GM19238 (cell line): ENCODE data around the gene COL6A1.

Experiments used
- DNase-seq: peaks from one replicate; pipeline ENCODE4 v3.0.0; 2011; ENCODE audit warnings: low spot score; ENCODE audit not compliant: insufficient read length

The COL6A1 gene

GRCh38 chr21:45994086-45994661, 12.6 kb downstream of the COL6A1 start:
- DNase-seq, result no peak

- DNase-seq, result no peak
Measured at GRCh38 chr21:45994759-45995685, 13.5 kb downstream of the COL6A1 start.

GRCh38 chr21:45995686-45996179, 14.2 kb downstream of the COL6A1 start:
- DNase-seq, result no peak

- DNase-seq, result no peak
Measured at GRCh38 chr21:45996311-45997204, 15.0 kb downstream of the COL6A1 start.

- DNase-seq, result no peak
Measured at GRCh38 chr21:45997205-45997494, 15.6 kb downstream of the COL6A1 start.

GRCh38 chr21:45997495-45998275, 16.1 kb downstream of the COL6A1 start:
- DNase-seq, result no peak

- no peak for DNase-seq
Measured at GRCh38 chr21:45998276-45998701, 16.7 kb downstream of the COL6A1 start.

GRCh38 chr21:45998871-45999580, 17.5 kb downstream of the COL6A1 start:
- DNase-seq, result no peak

- DNase-seq, result no peak
Measured at GRCh38 chr21:45999581-46000181, 18.1 kb downstream of the COL6A1 start.

GRCh38 chr21:46000182-46000730, 18.7 kb downstream of the COL6A1 start:
- no peak for DNase-seq

- no peak for DNase-seq
Measured at GRCh38 chr21:46000731-46001641, 19.4 kb downstream of the COL6A1 start.

- no peak for DNase-seq
Measured at GRCh38 chr21:46001821-46002681, 20.5 kb downstream of the COL6A1 start.

- DNase-seq, result no peak
Measured at GRCh38 chr21:46002841-46003574, 21.4 kb downstream of the COL6A1 start.

- no peak for DNase-seq
Measured at GRCh38 chr21:46003575-46004007, 22.0 kb downstream of the COL6A1 start.

GRCh38 chr21:46004168-46004861, 22.7 kb downstream of the COL6A1 start:
- DNase-seq, result no peak

- DNase-seq, result no peak
Measured at GRCh38 chr21:46005081-46005480, 23.5 kb downstream of the COL6A1 start.
